DND-41 (cell line): ENCODE data around the gene LRRC56.

Experiments
- ATAC-seq: fragments of 200-7000 bp; cut with Tn5 transposase; 3 replicates; pipeline ENCODE4 v1.9.1; 2021; ENCODE audit warnings: low read depth; ENCODE audit not compliant: insufficient read depth
- DNase-seq: peaks from one replicate; pipeline ENCODE4 v3.0.0-alpha.2; 2020
- H2AFZ ChIP-seq: 2 replicates; pipeline ENCODE4 v1.6.0; 2012; ENCODE audit warnings: low read depth, low read length
- H3K27ac ChIP-seq: 2 replicates; pipeline ENCODE4 v1.5.1; 2012; ENCODE audit warnings: low read length, inconsistent platforms
- H3K27me3 ChIP-seq: fragments of 200-600 bp; sonication (generic); 2 replicates; pipeline ENCODE4 v1.6.0; 2012; ENCODE audit warnings: low read length, mild to moderate bottlenecking, inconsistent platforms; ENCODE audit not compliant: insufficient read depth, poor library complexity
- H3K36me3 ChIP-seq: 2 replicates; pipeline ENCODE4 v1.5.1; 2012; ENCODE audit warnings: low read length, inconsistent platforms; ENCODE audit not compliant: insufficient read depth
- H3K4me1 ChIP-seq: 2 replicates; pipeline ENCODE4 v1.5.1; 2012; ENCODE audit warnings: mild to moderate bottlenecking, low read length; ENCODE audit not compliant: insufficient read depth
- H3K4me2 ChIP-seq: 2 replicates; pipeline ENCODE4 v1.6.0; 2012; ENCODE audit warnings: mild to moderate bottlenecking, moderate library complexity, low read length, inconsistent platforms; ENCODE audit not compliant: insufficient read depth
- H3K4me3 ChIP-seq, 2 experiments: fragments of 200-600 bp in 1 of 2; shearing (Covaris generic) in 1 of 2; 2 replicates each; pipeline ENCODE4 v1.5.1; 2012 to 2016; ENCODE audit warnings: inconsistent platforms in 2 of 2, low read length in 2 of 2, mild to moderate bottlenecking in 2 of 2, low read depth in 1 of 2, moderate library complexity in 1 of 2
- H3K79me2 ChIP-seq: 2 replicates; pipeline ENCODE4 v1.6.0; 2012; ENCODE audit warnings: low read length, inconsistent platforms; ENCODE audit not compliant: insufficient read depth
- H3K9ac ChIP-seq: 2 replicates; pipeline ENCODE4 v1.6.0; 2012; ENCODE audit warnings: low read depth, mild to moderate bottlenecking, inconsistent platforms, low read length, moderate library complexity
- H3K9me3 ChIP-seq: 2 replicates; pipeline ENCODE4 v1.5.1; 2012; ENCODE audit warnings: low read length, moderate library complexity, mild to moderate bottlenecking, inconsistent platforms; ENCODE audit not compliant: insufficient read depth, severe bottlenecking
- H4K20me1 ChIP-seq: 2 replicates; pipeline ENCODE4 v1.6.0; 2012; ENCODE audit warnings: low read length; ENCODE audit not compliant: insufficient read depth
- CTCF ChIP-seq: IDR thresholded peaks from 2 replicates; pipeline ENCODE4 v1.5.1; 2012; ENCODE audit warnings: borderline replicate concordance, low read length, moderate library complexity, mild to moderate bottlenecking; ENCODE audit not compliant: poor library complexity, severe bottlenecking; ENCODE audit errors: extremely low read depth
- EZH2 ChIP-seq: IDR thresholded peaks from 3 replicates; pipeline ENCODE4 v1.6.1; 2012; ENCODE audit warnings: borderline replicate concordance, low read depth, mild to moderate bottlenecking, moderate library complexity, low read length, inconsistent platforms; ENCODE audit not compliant: severe bottlenecking

The LRRC56 gene

GRCh38 chr11:555227-555779 is 18.0 kb downstream of the LRRC56 start:
- DNase-seq (no peak), ATAC-seq (peak; percentile 46)
- Histone ChIP-seq H4K20me1 (no peaks in the 10 kb centered on the region), H3K27me3 (no peaks in the 10 kb centered on the region), H3K4me1 (peaks cover 21% of the 10 kb centered on the region), H3K36me3 (no peaks in the 10 kb centered on the region), H3K4me3 (peak overlapping the region; percentile 12 to 61; a peak in 2 of 4 replicates), H2AFZ (peak overlapping the region; percentile 69), H3K79me2 (no peaks in the 10 kb centered on the region), H3K9me3 (no peaks in the 10 kb centered on the region), H3K4me2 (peak overlapping the region; percentile 96), H3K27ac (no peak overlapping the region), H3K9ac (peak overlapping the region; percentile 59)
- TF ChIP-seq CTCF (no peak), EZH2 (no peak)

GRCh38 chr11:555780-556661 is 18.7 kb downstream of the LRRC56 start:
- peak overlapping the region in 1 of 2 experiments; percentile 61; a peak in 1 of 4 replicates for H3K4me3 ChIP-seq
- ATAC-seq (no peak), DNase-seq (no peak)
- H3K4me1 ChIP-seq = peaks cover 23% of the 10 kb centered on the region
- H3K9me3 ChIP-seq = no peaks in the 10 kb centered on the region
- no peak overlapping the region for H2AFZ ChIP-seq
- peak overlapping the region; percentile 96 for H3K4me2 ChIP-seq
- H3K79me2 ChIP-seq = no peaks in the 10 kb centered on the region
- H3K9ac ChIP-seq = peak overlapping the region; percentile 59; the same call in 1 of the 2 replicates
- no peak for TF ChIP-seq EZH2
- no peak for TF ChIP-seq CTCF
- no peak overlapping the region for H3K27ac ChIP-seq
- H3K27me3 ChIP-seq = no peaks in the 10 kb centered on the region
- H4K20me1 ChIP-seq = no peaks in the 10 kb centered on the region
- no peaks in the 10 kb centered on the region for H3K36me3 ChIP-seq

GRCh38 chr11:556662-557256 is 19.4 kb downstream of the LRRC56 start:
- Histone ChIP-seq H2AFZ (no peak overlapping the region), H3K4me3 (no peak overlapping the region), H3K9ac (no peak overlapping the region), H3K4me2 (no peak overlapping the region), H3K9me3 (no peaks in the 10 kb centered on the region), H3K27ac (no peak overlapping the region), H3K79me2 (peaks cover 6% of the 10 kb centered on the region), H3K4me1 (peaks cover 29% of the 10 kb centered on the region), H4K20me1 (peaks cover 4% of the 10 kb centered on the region), H3K27me3 (no peaks in the 10 kb centered on the region), H3K36me3 (no peaks in the 10 kb centered on the region)
- TF ChIP-seq EZH2 = no peak
- ATAC-seq = no peak
- DNase-seq = no peak
